GM18508 (cell line): ENCODE results near the gene NHERF2.
"Not testable (repeated sequence)": the region's sequence is repeated elsewhere in the genome, so short reads cannot be mapped to it uniquely, and the experiment has no call there.

Experiments used
- ATAC-seq: cut with Tn5 transposase; IDR thresholded peaks from one replicate; pipeline ENCODE4 v1.9.1; 2021; ENCODE audit warnings: moderate number of reproducible peaks; ENCODE audit not compliant: insufficient read depth, unreplicated experiment

The NHERF2 gene

DNA sequence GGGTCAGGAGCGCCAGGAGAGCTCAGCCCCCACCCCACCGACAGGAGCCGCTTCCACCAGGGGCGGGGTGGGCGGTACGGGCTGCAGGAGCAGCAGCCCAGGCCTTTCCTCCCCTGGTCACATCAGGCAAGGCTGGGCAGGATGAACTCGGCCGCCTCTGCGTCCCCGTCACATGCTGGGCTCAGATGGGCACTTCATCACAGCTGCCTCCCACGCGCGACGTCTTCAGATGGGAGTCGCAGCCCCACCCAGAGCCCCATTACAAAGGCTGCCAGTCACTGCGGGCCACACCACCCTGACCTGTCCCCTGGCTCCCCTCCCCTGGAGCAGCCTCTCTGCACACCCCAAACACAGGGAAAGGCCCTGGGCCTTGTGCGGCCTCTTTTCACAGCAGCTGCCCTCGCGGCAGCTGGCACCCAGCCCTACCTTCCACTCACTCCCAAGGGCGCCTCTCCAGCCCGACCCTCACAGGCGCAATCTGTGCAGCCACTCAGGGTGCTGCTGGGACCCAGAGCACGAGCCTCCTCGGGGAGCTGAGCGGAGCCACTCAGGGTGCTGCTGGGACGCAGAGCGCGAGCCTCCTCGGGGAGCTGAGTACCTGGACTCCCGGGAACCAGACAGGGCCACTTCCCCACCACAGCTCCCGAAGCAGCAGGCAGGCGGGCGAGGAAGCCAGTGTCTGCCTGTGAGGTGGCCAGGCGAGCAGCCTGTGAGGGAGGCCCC is 21.7 kb upstream of the NHERF2 start:
- no peak for ATAC-seq

DNA sequence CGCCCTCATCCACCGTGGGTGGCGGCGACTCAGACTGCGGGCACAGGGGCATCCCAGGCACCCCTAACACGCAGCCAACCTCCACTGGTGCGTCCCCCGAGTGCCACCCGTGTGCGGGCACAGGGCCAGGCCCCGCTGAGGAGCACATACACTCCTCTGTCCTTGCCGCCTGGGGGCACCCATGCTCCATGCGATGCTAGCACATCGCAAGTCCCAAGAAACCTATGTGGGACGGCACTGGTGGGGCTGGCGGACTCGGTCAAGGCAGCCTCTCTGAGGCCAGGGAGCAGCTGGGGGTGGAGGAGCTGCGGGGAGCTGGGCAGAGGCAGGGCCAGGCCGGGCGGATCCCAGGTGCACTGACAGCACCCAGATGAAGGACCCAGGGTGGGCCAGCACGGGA is 21.1 kb upstream of the NHERF2 start:
- ATAC-seq, result no peak

DNA sequence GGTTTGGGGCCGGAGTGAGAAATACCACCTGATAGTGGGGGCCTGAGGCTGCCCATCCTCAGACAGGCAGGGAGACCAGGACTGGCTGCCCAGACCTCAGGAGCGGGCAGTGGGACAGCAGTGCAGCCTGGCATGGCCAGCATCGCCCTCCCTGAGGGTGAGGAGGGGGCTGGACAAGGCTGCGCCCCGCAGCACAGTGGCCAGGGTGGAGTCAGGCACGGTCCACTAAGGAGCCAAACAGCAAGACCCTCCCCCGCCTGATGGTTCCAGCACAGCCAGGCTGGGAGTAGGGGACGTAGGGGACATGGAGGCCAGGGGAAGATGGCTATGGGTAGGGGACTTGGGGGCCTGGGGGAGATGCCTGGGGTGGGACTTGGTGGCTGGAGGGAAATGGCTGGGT is 20.4 kb upstream of the NHERF2 start:
- ATAC-seq, result no peak

DNA sequence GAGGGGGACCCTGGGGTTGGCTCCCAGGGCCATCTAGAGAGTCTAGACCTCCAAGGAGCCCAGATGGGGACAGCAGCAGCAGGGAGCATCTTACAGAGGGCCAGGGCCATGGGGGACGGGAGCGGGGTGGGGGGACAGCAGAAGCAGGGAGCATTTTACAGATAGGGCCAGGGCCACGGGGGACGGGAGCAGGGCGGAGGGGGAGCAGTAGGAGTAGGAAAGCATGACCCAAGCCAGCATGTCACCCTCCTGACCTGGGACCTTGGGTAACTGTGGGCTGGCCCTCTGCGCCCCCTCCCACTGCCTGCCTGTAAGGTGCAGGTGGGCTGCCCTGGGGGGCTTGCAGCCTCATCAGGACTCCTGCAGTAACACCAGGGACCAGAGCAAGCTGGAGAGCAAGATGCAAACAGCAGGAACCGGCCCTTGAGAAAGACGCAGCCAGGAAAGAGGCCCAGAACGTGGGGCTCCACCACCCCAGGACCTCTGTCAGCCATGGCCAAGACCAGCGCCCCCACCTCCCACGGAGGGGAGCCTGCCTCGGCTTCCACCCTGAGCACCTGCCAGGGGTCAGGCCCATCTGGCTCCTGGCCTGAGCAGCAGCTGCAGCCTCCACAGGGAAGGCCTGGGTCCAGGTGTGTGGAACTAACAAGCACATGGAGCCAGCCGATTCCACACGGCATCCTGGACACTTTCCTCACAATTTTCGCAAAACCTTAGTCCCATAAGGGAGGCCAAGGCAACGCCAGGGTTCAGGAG is 19.4 kb upstream of the NHERF2 start:
- ATAC-seq, result no peak

DNA sequence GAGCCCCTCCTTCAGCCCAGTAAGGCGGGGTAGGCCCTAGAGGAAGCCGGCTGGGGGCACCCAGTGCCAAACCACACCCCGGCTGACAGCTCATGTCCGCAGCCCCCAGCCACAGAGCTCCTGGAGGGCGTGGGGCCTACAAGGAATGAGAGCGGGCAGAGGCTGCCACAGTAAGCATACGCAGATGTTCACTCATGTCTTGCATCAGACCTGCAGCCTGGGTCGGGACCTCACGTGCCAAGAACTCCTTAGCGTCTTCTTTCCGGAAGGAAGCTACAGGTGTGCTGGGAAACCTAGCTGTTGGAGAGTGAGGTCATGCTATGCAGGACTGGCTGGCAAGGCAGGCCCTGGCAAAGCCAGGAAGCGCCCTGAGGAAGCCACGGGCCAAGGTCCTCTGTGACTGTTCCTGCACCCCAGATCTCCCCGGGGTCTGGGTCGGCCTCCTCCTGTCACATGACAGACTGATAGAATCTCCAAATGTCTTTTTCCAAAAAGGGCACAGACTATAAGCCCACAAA is 18.6 kb upstream of the NHERF2 start:
- ATAC-seq, result no peak

DNA sequence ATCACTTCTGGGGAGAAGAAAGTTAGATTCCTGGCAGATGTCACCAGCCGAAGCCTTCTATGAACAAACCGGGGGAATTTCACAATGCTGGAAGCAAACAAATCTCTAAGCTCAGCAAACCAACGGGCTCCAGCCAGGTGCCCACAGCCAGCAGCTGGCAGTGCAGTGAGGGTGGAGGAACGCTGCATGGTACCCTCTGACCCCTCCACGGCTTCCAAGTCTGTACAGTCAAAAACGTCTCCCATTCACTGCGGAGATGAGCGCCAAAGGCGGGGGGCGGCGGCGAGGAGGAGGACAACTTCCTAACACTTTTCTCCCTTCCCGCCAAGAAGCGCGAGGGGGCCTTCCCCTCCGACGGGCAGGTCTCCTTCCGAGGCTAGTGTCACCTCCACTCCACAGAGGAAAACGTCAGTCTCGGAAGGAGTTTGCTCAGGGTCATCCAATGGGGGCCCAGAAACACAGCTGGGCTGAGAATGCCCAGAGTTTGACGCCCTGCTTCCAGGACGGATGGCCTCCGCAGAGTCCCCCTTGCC is 18.0 kb upstream of the NHERF2 start:
- no peak for ATAC-seq

DNA sequence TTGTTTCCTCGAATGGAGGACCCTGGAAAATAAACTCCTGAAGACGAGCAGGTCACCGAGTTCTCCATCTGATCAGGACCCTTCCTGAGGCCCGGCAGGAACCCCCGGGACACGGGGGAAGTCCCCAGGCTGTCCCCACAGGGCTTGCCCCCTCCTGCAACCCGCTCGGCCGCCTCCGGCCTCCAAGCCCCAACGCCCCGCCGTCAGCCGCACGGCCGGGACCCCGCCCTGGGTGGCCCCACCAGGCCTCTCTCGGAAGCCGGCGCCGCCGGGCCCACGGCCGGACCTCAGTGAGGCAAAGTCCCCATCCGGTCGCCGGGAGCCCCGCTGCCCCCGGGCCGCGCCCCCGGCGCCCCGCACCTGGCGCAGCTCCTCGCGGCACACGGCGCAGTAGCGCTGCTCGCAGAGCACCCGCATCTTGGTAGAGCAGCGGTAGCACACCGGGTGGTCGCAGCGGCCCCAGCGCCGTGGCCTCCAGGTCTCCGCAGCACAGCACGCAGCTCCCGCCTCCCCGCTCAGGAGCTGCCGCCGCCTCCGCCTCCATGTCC is 17.5 kb upstream of the NHERF2 start:
- no peak for ATAC-seq

DNA sequence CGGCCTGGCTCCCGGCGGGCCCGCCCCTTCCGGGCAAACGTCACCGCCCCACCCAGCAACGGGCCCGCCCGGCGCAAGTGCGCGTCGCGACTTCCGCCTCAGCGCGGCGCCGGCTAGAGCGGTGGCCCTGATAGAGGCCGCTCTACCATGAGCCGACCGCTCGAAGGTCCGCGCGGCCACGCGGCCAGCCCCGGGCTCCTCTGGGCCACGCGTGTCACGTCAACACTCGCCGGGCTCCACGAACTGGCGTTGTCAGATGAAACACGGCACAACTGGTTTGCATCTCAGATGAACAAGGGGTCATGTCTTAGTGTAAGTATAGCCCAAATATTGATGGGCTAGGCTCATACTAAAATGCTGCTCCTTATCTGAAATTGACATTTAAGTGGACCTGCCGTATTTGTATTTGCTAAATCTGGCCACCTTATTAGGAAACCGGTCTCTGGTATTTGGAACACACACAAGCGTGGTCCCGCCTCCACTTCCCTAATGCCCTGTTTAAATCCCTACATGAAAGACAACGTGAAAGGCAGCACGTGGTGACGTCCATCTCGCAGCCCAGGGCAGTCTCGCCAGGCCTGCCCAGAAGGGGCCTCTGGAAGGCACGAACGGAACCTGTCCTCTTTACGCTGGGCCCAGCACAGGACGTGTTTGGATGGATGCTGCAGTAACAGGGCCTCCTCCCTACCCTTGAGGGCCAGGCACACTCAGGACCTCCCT is 16.8 kb upstream of the NHERF2 start, which contains the start of gene ZNF598:
Gene ZNF598, minus strand, starts transcription at position 31 of the 720 bp plus-strand sequence.
- no peak for ATAC-seq

DNA sequence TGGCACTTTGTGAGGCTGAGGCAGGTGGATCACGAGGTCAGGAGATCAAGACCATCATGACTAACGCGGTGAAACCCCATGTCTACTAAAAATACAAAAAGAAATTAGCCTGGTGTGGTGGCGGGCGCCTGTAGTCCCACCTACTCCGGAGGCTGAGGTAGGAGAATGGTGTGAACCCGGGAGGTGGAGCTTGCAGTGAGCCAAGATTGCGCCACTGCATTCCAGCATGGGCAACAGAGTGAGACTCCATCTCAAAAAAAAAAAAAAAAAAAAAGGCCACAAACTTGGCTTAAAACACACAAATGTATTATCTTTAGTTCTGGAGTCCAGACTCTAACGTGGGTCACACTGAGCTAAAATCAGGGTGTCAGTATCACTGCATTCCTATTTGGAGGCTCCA is 15.0 kb upstream of the NHERF2 start:
- not testable (repeated sequence) for ATAC-seq

DNA sequence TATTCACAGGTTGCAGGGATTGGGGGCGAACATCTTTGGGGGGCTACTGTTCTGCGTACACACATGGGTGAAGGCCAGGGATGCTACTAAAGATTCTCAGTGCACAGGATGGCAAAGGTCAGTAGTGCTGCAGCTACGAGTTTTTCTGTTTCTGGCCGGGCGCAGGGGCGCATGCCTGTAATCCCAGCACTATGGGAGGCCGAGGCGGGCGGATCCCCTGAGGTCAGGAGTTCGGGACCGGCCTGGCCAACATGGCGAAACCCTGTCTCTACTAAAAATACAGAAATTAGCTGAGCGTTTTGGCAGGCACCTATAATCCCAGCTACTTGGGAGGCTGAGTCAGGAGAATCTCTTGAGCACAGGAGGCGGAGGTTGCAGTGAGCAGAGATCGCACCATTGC is 13.2 kb upstream of the NHERF2 start:
- no peak for ATAC-seq

DNA sequence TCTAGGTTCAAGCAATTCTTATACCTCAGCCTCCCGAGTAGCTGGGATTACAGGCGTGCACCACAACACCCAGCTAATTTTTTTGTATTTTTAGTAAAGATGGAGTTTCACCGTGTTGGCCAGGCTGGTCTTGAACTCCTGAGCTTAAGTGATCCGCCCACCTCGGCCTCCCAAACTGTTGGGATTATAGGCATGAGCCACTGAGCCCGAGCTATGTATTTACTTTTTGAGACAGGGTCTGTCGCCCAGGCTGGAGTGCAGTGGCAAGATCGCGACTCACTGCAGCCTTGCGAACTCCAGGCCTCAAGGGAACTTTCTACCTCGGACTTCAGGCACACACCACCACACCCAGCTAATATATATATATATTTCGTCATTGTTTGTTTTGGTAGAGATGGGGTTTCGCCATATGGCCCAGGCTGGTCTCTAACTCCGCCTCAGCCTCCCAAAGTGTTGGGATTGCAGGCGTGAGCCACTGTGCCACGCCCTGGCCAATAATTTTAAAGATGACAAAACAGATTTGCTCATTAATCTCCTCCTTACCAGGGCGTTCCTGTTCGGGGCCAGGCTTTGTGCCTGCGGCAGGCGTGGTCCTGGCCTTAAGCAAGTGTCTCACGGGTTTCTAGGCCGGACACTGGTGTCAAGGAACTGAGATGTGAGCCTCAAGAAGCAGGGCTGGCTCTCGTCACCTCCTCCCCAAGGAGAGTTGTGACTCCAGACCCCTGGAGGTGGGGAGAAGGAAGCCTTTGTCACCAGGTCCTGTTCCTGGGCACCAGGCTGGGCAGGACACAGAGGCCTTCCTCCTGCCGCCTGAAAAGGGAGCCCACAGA is 11.4 kb upstream of the NHERF2 start:
- ATAC-seq, result no peak

DNA sequence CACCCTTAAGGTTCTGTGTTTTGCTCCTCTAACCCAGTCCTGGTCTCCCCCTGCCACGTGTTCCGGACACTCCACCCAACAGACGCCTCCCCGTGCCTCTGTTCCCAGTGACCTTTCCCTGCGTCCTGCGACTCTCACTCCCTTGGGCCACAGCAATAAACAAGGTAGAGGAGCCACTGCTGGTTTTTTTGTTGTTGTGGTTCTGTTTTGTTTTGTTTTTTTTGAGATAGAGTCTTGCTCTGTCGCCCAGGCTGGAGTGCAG is 10.8 kb upstream of the NHERF2 start:
- ATAC-seq, result no peak

DNA sequence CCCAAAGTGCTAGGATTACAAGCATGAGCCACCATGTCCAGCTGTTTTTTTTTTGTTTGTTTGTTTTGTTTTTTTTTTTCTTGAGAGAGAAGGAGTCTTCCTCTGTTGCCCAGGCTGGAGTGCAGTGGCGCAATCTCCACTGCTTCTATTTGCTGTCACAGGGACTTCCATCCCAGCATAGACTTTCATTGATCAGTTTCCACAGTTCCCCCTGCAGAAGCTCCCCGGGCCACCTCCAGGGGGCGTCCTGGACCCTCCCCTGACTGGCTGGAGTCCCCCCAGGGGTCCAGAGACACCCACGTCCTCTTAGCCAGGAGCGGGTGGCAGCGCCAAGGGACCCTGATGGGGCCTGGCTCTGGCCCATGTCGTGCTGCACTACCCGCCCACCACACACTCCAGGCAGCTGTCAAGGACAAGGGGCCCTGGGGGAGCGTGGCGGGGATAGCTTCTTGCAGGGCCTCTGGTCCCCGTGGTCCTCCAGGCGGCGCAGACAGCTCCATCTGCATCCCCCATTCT is 10.2 kb upstream of the NHERF2 start:
- no peak for ATAC-seq

DNA sequence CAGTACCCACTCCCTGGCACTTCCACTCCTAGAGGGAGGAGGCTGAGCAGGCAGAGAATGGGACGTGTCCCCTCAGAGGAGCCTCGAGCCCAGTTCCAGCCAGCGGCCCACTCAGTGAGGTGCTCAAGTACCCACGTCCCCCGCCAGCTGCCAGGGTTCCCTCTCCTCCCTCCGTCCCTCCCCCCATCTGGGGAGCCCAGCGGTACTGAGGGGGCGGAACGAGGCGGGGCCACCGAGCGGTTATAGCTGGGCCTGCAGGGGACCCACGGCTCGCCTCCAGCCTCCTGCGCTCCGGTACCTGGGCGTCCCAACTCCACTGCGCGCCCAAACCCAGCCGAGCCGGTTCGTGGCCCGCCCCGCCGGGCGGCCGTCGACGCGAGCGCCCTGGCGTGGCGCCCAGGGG is 7.2 kb upstream of the NHERF2 start, which contains the start of gene NPW:
Gene NPW, plus strand, starts transcription at position 268 of the 403 bp plus-strand sequence.
- ATAC-seq, result no peak

DNA sequence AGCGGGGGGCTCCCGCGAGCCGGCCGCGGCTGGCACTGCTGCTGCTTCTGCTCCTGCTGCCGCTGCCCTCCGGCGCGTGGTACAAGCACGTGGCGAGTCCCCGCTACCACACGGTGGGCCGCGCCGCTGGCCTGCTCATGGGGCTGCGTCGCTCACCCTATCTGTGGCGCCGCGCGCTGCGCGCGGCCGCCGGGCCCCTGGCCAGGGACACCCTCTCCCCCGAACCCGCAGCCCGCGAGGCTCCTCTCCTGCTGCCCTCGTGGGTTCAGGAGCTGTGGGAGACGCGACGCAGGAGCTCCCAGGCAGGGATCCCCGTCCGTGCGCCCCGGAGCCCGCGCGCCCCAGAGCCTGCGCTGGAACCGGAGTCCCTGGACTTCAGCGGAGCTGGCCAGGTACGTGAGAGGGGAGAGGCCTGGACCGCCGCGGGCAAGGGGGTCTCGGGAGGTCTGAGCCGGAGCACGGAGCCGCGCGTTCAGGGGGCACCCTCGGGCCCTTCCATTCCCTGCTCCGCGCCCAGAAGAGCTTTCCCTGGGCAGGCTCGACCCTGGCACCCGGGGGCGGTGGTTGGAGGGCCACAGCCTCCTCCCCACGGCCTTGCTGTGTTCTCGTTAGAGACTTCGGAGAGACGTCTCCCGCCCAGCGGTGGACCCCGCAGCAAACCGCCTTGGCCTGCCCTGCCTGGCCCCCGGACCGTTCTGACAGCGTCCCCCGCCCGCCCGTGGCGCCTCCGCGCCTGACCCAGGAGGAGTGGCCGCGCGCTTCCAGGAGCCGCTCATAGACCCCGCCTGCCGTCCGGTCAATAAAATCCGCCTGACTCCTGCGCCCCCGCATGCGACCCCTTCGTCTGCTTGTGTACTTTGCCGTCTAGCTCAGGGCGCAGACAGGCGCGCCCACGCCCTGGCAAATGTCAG is 6.5 kb upstream of the NHERF2 start:
- ATAC-seq, result no peak

DNA sequence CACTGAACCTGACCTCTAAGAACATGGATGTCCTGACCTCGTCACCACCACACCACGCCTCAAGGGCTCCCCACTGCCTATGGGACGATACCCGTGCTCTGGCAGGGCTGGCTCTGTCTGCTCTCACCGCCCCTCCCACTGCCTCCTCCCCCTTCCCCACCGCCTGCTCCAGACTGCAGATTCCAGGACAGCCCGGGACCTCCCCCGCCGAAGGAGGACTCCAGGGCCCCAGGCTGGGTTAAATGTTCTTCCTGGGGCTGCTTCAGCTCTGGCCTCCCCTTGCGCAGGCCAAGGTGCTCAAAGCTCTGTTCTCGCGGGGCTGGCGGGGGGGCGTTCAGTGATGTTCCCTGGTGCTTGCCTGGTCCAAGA is 4.0 kb upstream of the NHERF2 start:
- no peak for ATAC-seq

DNA sequence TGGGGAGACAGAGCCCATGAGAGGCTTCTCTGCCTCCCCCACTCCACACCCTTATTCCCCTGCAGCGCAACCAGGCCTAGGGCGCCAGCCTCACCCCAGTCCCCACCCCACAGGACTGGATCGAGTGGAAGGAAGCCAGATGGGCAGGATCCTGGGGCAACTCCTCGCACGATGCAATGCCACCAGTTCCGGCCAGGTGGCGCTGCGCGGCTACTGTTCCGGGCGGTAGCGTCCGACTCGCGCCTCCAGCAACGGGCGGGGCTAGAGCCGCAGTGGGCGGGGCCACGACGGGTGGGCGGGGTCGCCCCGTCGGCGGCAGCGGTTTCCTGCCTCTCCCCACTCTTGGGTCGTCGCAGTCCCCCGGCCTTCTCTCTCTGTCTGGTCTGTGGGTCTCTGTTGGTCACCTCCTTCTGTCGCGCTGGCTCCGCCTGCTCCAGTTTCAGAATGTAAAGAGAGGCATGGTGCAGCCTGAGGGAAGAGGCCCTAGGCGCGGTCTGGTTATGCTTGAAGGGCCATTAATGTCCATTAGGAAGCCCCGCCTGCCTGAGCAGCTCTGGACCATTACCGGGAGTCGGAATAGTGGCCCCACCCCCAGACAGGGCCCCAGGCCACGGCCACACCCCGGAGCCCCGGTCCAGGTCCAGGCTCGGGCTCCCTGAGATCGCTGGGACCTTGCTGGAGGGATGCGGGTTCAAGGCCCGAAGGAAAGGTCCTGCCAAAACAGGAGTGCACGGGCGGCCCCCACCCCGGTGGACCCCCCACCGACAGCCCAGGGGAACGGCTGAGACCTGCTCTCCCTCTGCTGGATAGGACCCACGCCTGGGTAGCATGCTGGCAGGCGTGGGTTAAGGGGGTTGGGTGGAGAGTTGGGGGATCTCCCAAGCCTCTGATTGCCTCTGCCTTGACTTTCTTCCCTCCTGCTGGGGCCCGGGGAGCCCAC is 3.3 kb upstream of the NHERF2 start:
- no peak for ATAC-seq

DNA sequence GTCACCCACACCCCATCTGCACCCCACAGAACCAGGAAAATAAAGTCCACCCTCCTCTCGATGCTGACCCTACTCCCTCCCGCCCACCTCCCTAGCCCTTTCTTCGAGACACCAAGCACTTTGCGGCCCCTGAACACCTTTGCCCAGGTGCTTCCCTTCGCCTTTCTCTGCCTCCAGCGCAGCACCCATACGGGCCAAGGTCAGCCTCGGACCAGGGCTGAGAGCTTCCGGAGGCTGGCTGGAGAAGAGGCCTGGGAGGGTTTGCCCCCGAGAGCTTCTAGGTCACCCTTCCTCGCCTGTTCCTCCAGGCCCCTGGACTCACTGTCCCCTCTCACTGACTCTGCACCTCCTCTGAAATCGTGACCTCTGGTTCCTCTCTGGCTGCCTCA is 2.7 kb upstream of the NHERF2 start:
- no peak for ATAC-seq
